SU-DHL-6 (cell line): ENCODE data around the gene FAM114A1.
A peak's percentile ranks its signal among the peaks of the same experiment; 100 is the strongest.

Experiments
- H2AFZ ChIP-seq: fragments of 200-600 bp; sonication (generic); 2 replicates; pipeline ENCODE4 v1.6.1; 2014; ENCODE audit warnings: low read depth, mild to moderate bottlenecking, moderate library complexity, mixed read lengths, antibody characterized with exemption, low read length; ENCODE audit not compliant: severe bottlenecking
- H3F3A ChIP-seq: fragments of 200-600 bp; shearing (Covaris generic); 2 replicates; pipeline ENCODE4 v1.6.0; 2016; ENCODE audit warnings: antibody characterized with exemption, mild to moderate bottlenecking; ENCODE audit not compliant: insufficient read depth
- H3K27ac ChIP-seq: fragments of 200-600 bp; sonication (generic); 2 replicates; pipeline ENCODE4 v1.5.1; 2016; ENCODE audit warnings: low read depth, mild to moderate bottlenecking, low read length, moderate library complexity, mixed read lengths
- H3K27me3 ChIP-seq: fragments of 200-600 bp; sonication (generic), shearing (Covaris generic); 2 replicates; pipeline ENCODE4 v1.6.0; 2014; ENCODE audit warnings: mild to moderate bottlenecking, low read length
- H3K36me3 ChIP-seq: fragments of 200-600 bp; sonication (generic); 2 replicates; pipeline ENCODE4 v1.6.1; 2014; ENCODE audit warnings: mild to moderate bottlenecking, low read length, mixed read lengths
- H3K4me2 ChIP-seq: fragments of 300-600, 200-600 bp; shearing (Covaris generic), sonication (generic); 2 replicates; pipeline ENCODE4 v1.6.0; 2014; ENCODE audit warnings: low read length, low read depth, mild to moderate bottlenecking; ENCODE audit not compliant: poor library complexity, severe bottlenecking
- H3K4me3 ChIP-seq: fragments of 200-600 bp; sonication (generic); 2 replicates; pipeline ENCODE4 v1.5.1; 2014; ENCODE audit warnings: antibody characterized with exemption, low read length, mild to moderate bottlenecking, mixed read lengths; ENCODE audit not compliant: insufficient read depth, poor library complexity, severe bottlenecking
- H3K79me2 ChIP-seq: fragments of 200-600 bp; sonication (generic); 2 replicates; pipeline ENCODE4 v1.6.1; 2014; ENCODE audit warnings: mild to moderate bottlenecking, low read length, moderate library complexity; ENCODE audit not compliant: insufficient read depth
- H3K9ac ChIP-seq: fragments of 200-600 bp; sonication (generic); 2 replicates; pipeline ENCODE4 v1.7.0; 2014; ENCODE audit warnings: mild to moderate bottlenecking, low read length
- H3K9me2 ChIP-seq: fragments of 200-600 bp; sonication (generic); replicated peaks from 2 replicates; pipeline ENCODE4 v1.6.1; 2014; ENCODE audit warnings: low read length; ENCODE audit not compliant: insufficient read depth
- H3K9me3 ChIP-seq: fragments of 200-600 bp; sonication (generic); 2 replicates; pipeline ENCODE4 v1.6.1; 2014; ENCODE audit warnings: low read length, mixed read lengths; ENCODE audit not compliant: insufficient read depth
- H4K20me1 ChIP-seq: fragments of 200-600 bp; sonication (generic); 2 replicates; pipeline ENCODE4 v1.6.1; 2014; ENCODE audit warnings: low read depth, mild to moderate bottlenecking, antibody characterized with exemption, low read length, moderate library complexity, mixed read lengths
- CTCF ChIP-seq: fragments of 200-600 bp; sonication (generic); IDR thresholded peaks from one replicate; pipeline ENCODE4 v1.5.1; 2017; ENCODE audit warnings: antibody characterized with exemption, mild to moderate bottlenecking, low read length, moderate library complexity; ENCODE audit not compliant: insufficient read depth, poor library complexity, severe bottlenecking
- EZH2phosphoT487 ChIP-seq: fragments of 200-600 bp; sonication (generic), shearing (Covaris generic); conservative IDR thresholded peaks from 2 replicates; pipeline ENCODE4 v1.6.1; 2018; ENCODE audit warnings: mild to moderate bottlenecking, antibody characterized with exemption, low read length, moderate library complexity, mixed read lengths

Gene FAM114A1

GRCh38 chr4:38866973-38867477 lies 581 bp upstream of the FAM114A1 start:
- Histone ChIP-seq H3K9me3 (no peaks in the 10 kb centered on the region), H3K79me2 (no peaks in the 10 kb centered on the region), H3K9me2 (no peaks in the 10 kb centered on the region), H3K27me3 (no peaks in the 10 kb centered on the region), H3F3A (peaks cover 7% of the 10 kb centered on the region; the same call in 1 of the 2 replicates), H3K4me2 (peak overlapping the region; percentile 66), H3K27ac (no peak overlapping the region), H3K9ac (peak overlapping the region; percentile 57), H3K36me3 (no peaks in the 10 kb centered on the region), H3K4me3 (peak overlapping the region; percentile 50), H2AFZ (peak overlapping the region; percentile 94), H4K20me1 (no peaks in the 10 kb centered on the region)
- no peak for TF ChIP-seq EZH2phosphoT487
- no peak for TF ChIP-seq CTCF

- Histone ChIP-seq H2AFZ (peak overlapping the region; percentile 86), H3K27ac (no peak overlapping the region), H3K79me2 (no peaks in the 10 kb centered on the region)
Observed at GRCh38 chr4:38868059-38868960, 704 bp downstream of the FAM114A1 start.

GRCh38 chr4:38869511-38869910 lies 1.9 kb downstream of the FAM114A1 start:
- H3K9me3 ChIP-seq: no peaks in the 10 kb centered on the region
- H3K9me2 ChIP-seq: no peaks in the 10 kb centered on the region
- H3K4me3 ChIP-seq: no peak overlapping the region
- TF ChIP-seq EZH2phosphoT487 (no peak), CTCF (no peak)
- no peaks in the 10 kb centered on the region for H4K20me1 ChIP-seq
- no peak overlapping the region for H3K9ac ChIP-seq
- H2AFZ ChIP-seq: no peak overlapping the region
- no peaks in the 10 kb centered on the region for H3K36me3 ChIP-seq
- H3K27me3 ChIP-seq: no peaks in the 10 kb centered on the region
- H3K27ac ChIP-seq: no peak overlapping the region
- H3K79me2 ChIP-seq: no peaks in the 10 kb centered on the region
- peaks cover 7% of the 10 kb centered on the region; the same call in 1 of the 2 replicates for H3F3A ChIP-seq
- H3K4me2 ChIP-seq: no peak overlapping the region

More at GRCh38 chr4:38868059-38868960, 704 bp downstream of the FAM114A1 start:
- H3K27me3 ChIP-seq: no peaks in the 10 kb centered on the region
- H3F3A ChIP-seq: peaks cover 7% of the 10 kb centered on the region; the same call in 1 of the 2 replicates
- H3K9me2 ChIP-seq: no peaks in the 10 kb centered on the region
- peak overlapping the region; percentile 57 for H3K9ac ChIP-seq
- TF ChIP-seq CTCF (no peak), EZH2phosphoT487 (no peak)
- no peaks in the 10 kb centered on the region for H3K36me3 ChIP-seq
- H3K4me2 ChIP-seq: peak overlapping the region; percentile 66
- no peaks in the 10 kb centered on the region for H3K9me3 ChIP-seq
- no peaks in the 10 kb centered on the region for H4K20me1 ChIP-seq
- H3K4me3 ChIP-seq: peak overlapping the region; percentile 50
